ENCODE results near the gene CDH23.

GRCh38 chr10:71471957-71472365 is 75.2 kb downstream of the CDH23 start:
- TF ChIP-seq GATA2 (IDR thresholded peaks at IDR 0.05; ENCODE audit: low read depth, low read length) (no peak), GATA3 (IDR thresholded peaks at IDR 0.05; ENCODE audit: low read depth, low read length) (no peak)

All from SH-SY5Y (cell line).